HEK293T (cell line): ENCODE data around the gene TMEM60.

Experiments
- CTCF ChIA-PET: fragments of 350-600 bp; formaldehyde crosslinking; extraction: SDS; loops from one replicate; lab custom pipeline; 2021; ENCODE audit warnings: antibody characterized with exemption, inconsistent platforms; lab: Yijun Ruan, JAX
- POLR2A ChIA-PET: fragments of 350-600 bp; formaldehyde crosslinking; extraction: SDS; loops from one replicate; lab custom pipeline; 2020; ENCODE audit warnings: antibody characterized with exemption, inconsistent platforms; lab: Yijun Ruan, JAX
- DNase-seq: peaks from one replicate; pipeline ENCODE4 v3.0.0; 2012; ENCODE audit warnings: mixed read lengths; ENCODE audit errors: extremely low spot score
- ARNT ChIP-seq: fragments of 450-650 bp; IDR thresholded peaks from 2 replicates; pipeline ENCODE4 v1.6.1; 2017; ENCODE audit warnings: mild to moderate bottlenecking
- BHLHE40 ChIP-seq: fragments of 450-650 bp; IDR thresholded peaks from 2 replicates; pipeline ENCODE4 v1.6.1; 2016; ENCODE audit warnings: mild to moderate bottlenecking, moderate library complexity, borderline replicate concordance
- CTBP1 ChIP-seq: fragments of 450-650 bp; IDR thresholded peaks from 2 replicates; pipeline ENCODE4 v1.6.1; 2016; ENCODE audit warnings: borderline replicate concordance
- ELF4 ChIP-seq: fragments of 450-650 bp; IDR thresholded peaks from 2 replicates; pipeline ENCODE4 v1.6.1; 2017; ENCODE audit warnings: antibody characterized with exemption
- FOXA1 ChIP-seq: fragments of 450-650 bp; IDR thresholded peaks from 2 replicates; pipeline ENCODE4 v1.6.1; 2016; ENCODE audit warnings: mild to moderate bottlenecking
- FOXK2 ChIP-seq: fragments of 450-650 bp; IDR thresholded peaks from 2 replicates; pipeline ENCODE4 v1.6.1; 2016; ENCODE audit warnings: mild to moderate bottlenecking
- FOXM1 ChIP-seq: fragments of 450-650 bp; IDR thresholded peaks from 2 replicates; pipeline ENCODE4 v1.6.1; 2017; ENCODE audit warnings: mild to moderate bottlenecking, borderline replicate concordance
- HDGF ChIP-seq: fragments of 450-650 bp; IDR thresholded peaks from 2 replicates; pipeline ENCODE4 v1.6.1; 2017; ENCODE audit warnings: antibody characterized with exemption, borderline replicate concordance
- L3MBTL2 ChIP-seq: fragments of 450-650 bp; conservative IDR thresholded peaks from 2 replicates; pipeline ENCODE4 v1.6.1; 2016; ENCODE audit warnings: mild to moderate bottlenecking
- LEF1 ChIP-seq: fragments of 450-650 bp; IDR thresholded peaks from 2 replicates; pipeline ENCODE4 v1.6.1; 2017; ENCODE audit warnings: mild to moderate bottlenecking, borderline replicate concordance
- NFRKB ChIP-seq: fragments of 450-650 bp; IDR thresholded peaks from 2 replicates; pipeline ENCODE4 v1.6.1; 2016; ENCODE audit warnings: mild to moderate bottlenecking, moderate library complexity
- SP1 ChIP-seq: fragments of 450-650 bp; IDR thresholded peaks from 2 replicates; pipeline ENCODE4 v1.6.1; 2017
- SUZ12 ChIP-seq: fragments of 450-650 bp; IDR thresholded peaks from 2 replicates; pipeline ENCODE4 v1.6.1; 2016; ENCODE audit warnings: mild to moderate bottlenecking
- TARDBP ChIP-seq: fragments of 450-650 bp; IDR thresholded peaks from 2 replicates; pipeline ENCODE4 v1.6.1; 2016
- ZNF384 ChIP-seq: fragments of 450-650 bp; IDR thresholded peaks from 2 replicates; pipeline ENCODE4 v1.6.1; 2016
- TF ChIP-seq, protein P1 (sequence below): fragments of 450-650 bp; IDR thresholded peaks from 2 replicates; pipeline ENCODE4 v1.6.1; 2016

TMEM60 gene

GRCh38 chr7:77819021-77819420 is 20.8 kb upstream of the TMEM60 start:
- POLR2A ChIA-PET = no interaction called here
- no peak for TF ChIP-seq L3MBTL2
- no peak for DNase-seq
- CTCF ChIA-PET = no interaction called here

GRCh38 chr7:77813180-77813579 is 14.9 kb upstream of the TMEM60 start:
- DNase-seq = no peak
- ChIA-PET CTCF (interaction anchor here (0.5 to 0.9 kb wide), 3 partner anchors 21 to 69 kb away, joined by 3 read pairs; no protein-coding TSS in a partner anchor), POLR2A (no interaction called here)
- TF ChIP-seq SP1 (no peak), ARNT (no peak), FOXA1 (no peak), ZNF384 (no peak), FOXM1 (no peak), CTBP1 (no peak), BHLHE40 (no peak), SUZ12 (no peak), HDGF (no peak), LEF1 (no peak), L3MBTL2 (no peak), NFRKB (no peak)
- TF ChIP-seq, protein P1, sequence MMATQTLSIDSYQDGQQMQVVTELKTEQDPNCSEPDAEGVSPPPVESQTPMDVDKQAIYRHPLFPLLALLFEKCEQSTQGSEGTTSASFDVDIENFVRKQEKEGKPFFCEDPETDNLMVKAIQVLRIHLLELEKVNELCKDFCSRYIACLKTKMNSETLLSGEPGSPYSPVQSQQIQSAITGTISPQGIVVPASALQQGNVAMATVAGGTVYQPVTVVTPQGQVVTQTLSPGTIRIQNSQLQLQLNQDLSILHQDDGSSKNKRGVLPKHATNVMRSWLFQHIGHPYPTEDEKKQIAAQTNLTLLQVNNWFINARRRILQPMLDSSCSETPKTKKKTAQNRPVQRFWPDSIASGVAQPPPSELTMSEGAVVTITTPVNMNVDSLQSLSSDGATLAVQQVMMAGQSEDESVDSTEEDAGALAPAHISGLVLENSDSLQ = no peak

GRCh38 chr7:77812290-77812685 is 14.1 kb upstream of the TMEM60 start:
- TF ChIP-seq FOXM1 = no peak
- TF ChIP-seq ZNF384 = no peak
- no peak for TF ChIP-seq NFRKB
- TF ChIP-seq SP1 = no peak
- no peak for TF ChIP-seq TARDBP
- no peak for TF ChIP-seq ELF4
- TF ChIP-seq ARNT = no peak
- TF ChIP-seq BHLHE40 = no peak
- no peak for TF ChIP-seq SUZ12
- TF ChIP-seq CTBP1 = no peak
- no peak for TF ChIP-seq HDGF
- TF ChIP-seq FOXA1 = no peak
- TF ChIP-seq L3MBTL2 = no peak
- TF ChIP-seq LEF1 = no peak
- TF ChIP-seq FOXK2 = no peak
- TF ChIP-seq, protein P1 = no peak
- no peak for DNase-seq
- ChIA-PET POLR2A (interaction anchor here (1.6 kb wide), 1 partner anchor 14 kb away, joined by 5 read pairs; the partner anchor contains the start of genes PHTF2 and TMEM60), CTCF (no interaction called here)

DNA sequence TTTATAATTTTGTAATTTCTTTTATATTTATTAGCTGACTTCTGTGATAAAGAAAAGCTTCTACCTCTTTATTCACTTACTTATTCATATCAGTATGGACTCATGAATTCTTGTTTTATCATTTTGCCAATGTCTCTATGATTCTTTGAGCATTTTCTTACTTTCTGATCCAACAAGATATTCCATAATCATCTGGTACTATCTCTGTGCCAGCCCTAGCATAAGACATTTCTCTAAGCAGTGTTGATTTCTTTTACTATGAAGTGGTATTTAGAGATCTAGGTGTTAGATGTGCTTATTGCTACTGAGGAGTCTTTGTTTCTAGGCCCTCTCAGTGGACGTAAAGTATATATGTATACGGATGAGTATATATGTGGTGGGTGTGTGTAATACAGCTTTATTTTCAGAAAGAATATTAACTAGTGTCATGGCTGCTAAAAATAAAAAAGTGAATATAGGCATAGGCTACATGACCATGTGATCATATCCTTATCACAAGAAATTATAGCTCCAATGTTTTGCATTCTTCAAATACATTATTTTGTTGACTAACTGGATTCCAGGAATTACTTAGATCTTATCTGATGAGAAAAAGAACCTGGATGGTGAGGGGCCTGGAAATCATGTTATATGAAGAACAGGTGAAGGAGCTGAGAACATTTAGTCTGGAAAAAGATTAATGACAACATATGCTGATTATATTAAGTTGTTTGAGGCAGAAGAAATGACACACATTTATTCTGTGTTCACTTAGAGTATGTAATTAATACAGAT is 13.5 kb upstream of the TMEM60 start:
- CTCF ChIA-PET = no interaction called here
- TF ChIP-seq L3MBTL2 (no peak), CTBP1 (no peak), SUZ12 (no peak), BHLHE40 (no peak), FOXM1 (no peak), NFRKB (no peak), FOXK2 (no peak), SP1 (no peak), ZNF384 (no peak), HDGF (no peak), TARDBP (no peak), ELF4 (no peak), ARNT (no peak), FOXA1 (no peak), LEF1 (no peak)
- TF ChIP-seq, protein P1 = no peak
- DNase-seq = no peak
- POLR2A ChIA-PET = interaction anchor here (1.6 kb wide), 1 partner anchor 13 kb away, joined by 5 read pairs; the partner anchor contains the start of genes PHTF2 and TMEM60

- TF ChIP-seq BHLHE40 (no peak), FOXA1 (no peak), ARNT (no peak), NFRKB (no peak), ELF4 (no peak), L3MBTL2 (no peak), SUZ12 (no peak), FOXK2 (no peak), LEF1 (no peak)
- TF ChIP-seq, protein P1 = no peak
- ChIA-PET CTCF (no interaction called here), POLR2A (no interaction called here)
- no peak for DNase-seq
Observed at GRCh38 chr7:77808517-77808916, 10.3 kb upstream of the TMEM60 start.
